Small intestine (tissue), 7 donors: Measurements from ENCODE around the gene DUSP9. TPM values are rescaled to one million over a fixed set of nuclear protein-coding genes. Genes with fewer than 3 reads are reported as not detected.
A peak's percentile ranks its signal among the peaks of the same experiment; 100 is the strongest.

Source experiments
- DNase-seq, 2 donors: peaks; one replicate each; pipeline versions ENCODE4 v3.0.0 to v3.0.0-alpha.2; 2013
- FAIRE-seq: peaks from 2 replicates; lab custom pipeline; 2012; peaks lifted over from hg19 to GRCh38; lab: Jason Lieb, UNC
- H3K27ac ChIP-seq, 3 donors: one replicate each; pipeline ENCODE4 v1.5.1; 2013; ENCODE audit warnings: low read length in 2 of 3, mild to moderate bottlenecking in 2 of 3, control low read depth in 1 of 3, inconsistent platforms in 1 of 3, low read depth in 1 of 3, moderate library complexity in 1 of 3
- H3K27me3 ChIP-seq, 3 donors: one replicate each; pipeline ENCODE4 v1.6.1; 2013; ENCODE audit warnings: low read length in 3 of 3, inconsistent platforms in 1 of 3; ENCODE audit not compliant: control insufficient read depth in 3 of 3, insufficient read depth in 3 of 3
- H3K36me3 ChIP-seq, 3 donors: one replicate each; pipeline ENCODE4 v1.6.1; 2013; ENCODE audit warnings: low read length in 3 of 3, inconsistent platforms in 1 of 3, low read depth in 1 of 3, mild to moderate bottlenecking in 1 of 3, moderate library complexity in 1 of 3; ENCODE audit not compliant: control insufficient read depth in 3 of 3, insufficient read depth in 2 of 3
- H3K4me1 ChIP-seq, 3 donors: one replicate each; pipeline ENCODE4 v1.6.1; 2013; ENCODE audit warnings: low read length in 2 of 3, inconsistent platforms in 1 of 3, low read depth in 1 of 3, mild to moderate bottlenecking in 1 of 3, moderate library complexity in 1 of 3; ENCODE audit not compliant: control insufficient read depth in 3 of 3, insufficient read depth in 2 of 3
- H3K4me3 ChIP-seq, 3 donors: one replicate each; pipeline ENCODE4 v1.5.1; 2013; ENCODE audit warnings: low read length in 3 of 3, control low read depth in 1 of 3, inconsistent platforms in 1 of 3, low read depth in 1 of 3, mild to moderate bottlenecking in 1 of 3, moderate library complexity in 1 of 3
- H3K9me3 ChIP-seq, 2 donors: one replicate each; pipeline ENCODE4 v1.6.1; 2013; ENCODE audit warnings: low read depth in 1 of 2, low read length in 1 of 2; ENCODE audit not compliant: control insufficient read depth in 2 of 2, insufficient read depth in 1 of 2
- WGBS, 3 donors: extraction: QIAGEN DNeasy Blood & Tissue Kit; methylation state at CpG; one replicate each; pipeline ENCODE4 v1.1.7; 2013; 5-methylcytosine and 5-hydroxymethylcytosine counted together
- polyA plus RNA-seq, 4 donors: library from polyadenylated mRNA; stranded (reverse) in 3 of 4; unstranded in 1 of 4; fragments of 200-250 nt in 3 of 4; fragments of 120-200 nt in 1 of 4; gene quantifications; one replicate each; pipeline versions ENCODE4 v1.2.1 to v1.2.3, GENCODE V29; 2013
- donor health status: healthy with polysubstance abuse.
- donor health status: control.
- donor health status: control.
- donor health status: Bipolar disorder and iron deficiency.
- donor health status: healthy.

DUSP9 gene
- polyA plus RNA-seq, 4 donors, result 0.06 to 5.5 TPM; not detected in 2

DNA sequence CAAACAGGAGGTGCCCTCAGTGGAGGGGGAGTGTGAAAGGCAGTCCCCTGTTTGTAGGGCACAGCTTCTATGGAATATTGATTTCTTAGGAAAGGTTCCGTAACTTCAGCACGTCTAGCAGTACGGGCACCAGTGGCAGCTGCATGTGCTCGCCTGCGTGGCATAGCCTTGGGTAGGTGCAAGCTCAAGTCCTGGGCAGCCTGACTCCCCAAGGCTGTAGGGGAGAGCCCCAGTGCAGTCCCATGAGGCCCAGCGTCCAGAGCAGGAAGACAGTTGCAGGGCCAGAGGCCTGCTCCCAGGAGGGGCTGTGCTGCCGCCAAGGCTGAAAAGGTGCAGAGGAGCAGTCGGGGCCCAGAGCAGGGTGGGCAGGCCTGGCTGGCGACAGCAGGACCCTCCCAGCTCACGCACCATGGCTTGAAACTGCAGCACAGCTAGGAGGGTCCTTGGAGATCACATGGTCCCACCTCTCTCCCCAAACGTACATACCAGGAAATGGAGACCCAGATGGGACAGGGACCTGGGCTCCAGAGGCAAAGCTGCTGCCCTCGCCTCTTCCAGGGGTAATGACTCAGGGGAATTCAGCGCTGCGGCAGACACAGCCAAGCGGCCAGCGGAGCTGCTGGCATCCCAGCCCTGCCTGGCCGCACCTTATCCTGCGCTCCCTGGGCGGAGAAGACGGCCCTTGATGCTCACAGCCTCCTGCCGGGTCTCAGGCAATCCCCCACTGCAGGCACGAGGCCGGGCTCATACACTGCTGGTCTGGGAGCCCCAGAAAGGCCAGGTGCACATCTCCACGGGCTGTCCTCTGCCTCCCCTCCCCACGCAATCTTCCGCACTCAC lies 6.0 kb upstream of the DUSP9 start:
- DNase-seq (no peak), FAIRE-seq (no peak)
- no peaks in the 10 kb centered on the region for H3K4me1 ChIP-seq
- no peaks in the 10 kb centered on the region for H3K9me3 ChIP-seq
- WGBS, 3 donors, result 42 to 62% (median 58%) methylated on average over 21 to 26 of the region's 26 CpGs
- no peak overlapping the region for H3K27ac ChIP-seq
- H3K27me3 ChIP-seq, result peaks cover 10 to 45% (median 16%) of the 10 kb centered on the region in 3 donors
- no peaks in the 10 kb centered on the region for H3K36me3 ChIP-seq
- H3K4me3 ChIP-seq, result no peak overlapping the region

DNA sequence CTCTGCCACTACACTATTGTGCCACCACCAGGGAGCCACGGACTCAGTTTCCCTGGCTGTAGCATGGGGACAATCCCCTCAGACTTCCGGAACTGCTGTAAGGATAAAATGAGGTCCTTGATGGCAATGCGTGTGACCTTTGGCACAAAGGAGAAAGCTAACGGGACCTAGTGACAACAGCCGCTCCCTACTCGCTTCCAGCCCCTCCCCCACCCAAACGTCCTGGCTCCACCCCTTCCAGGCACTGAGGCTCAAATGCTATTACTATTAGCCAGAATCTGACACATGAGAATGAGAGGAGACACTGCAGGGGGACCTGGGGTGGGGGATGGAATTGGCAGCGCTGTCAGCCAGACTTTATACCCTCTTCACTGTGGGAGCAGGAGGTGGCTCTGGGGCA lies 5.4 kb upstream of the DUSP9 start:
- no peak overlapping the region for H3K4me3 ChIP-seq
- no peak overlapping the region for H3K27ac ChIP-seq
- FAIRE-seq (no peak), DNase-seq (peak in 1 of 2 donors; percentile 24)
- H3K9me3 ChIP-seq, result no peaks in the 10 kb centered on the region
- peaks cover 12 to 52% (median 16%) of the 10 kb centered on the region in 3 donors for H3K27me3 ChIP-seq
- WGBS, 3 donors, result 5 to 29% (median 9%) methylated on average over 8 of the region's 8 CpGs
- H3K36me3 ChIP-seq, result no peaks in the 10 kb centered on the region
- H3K4me1 ChIP-seq, result no peaks in the 10 kb centered on the region

GRCh38 chrX:153642051-153642654 lies 4.8 kb upstream of the DUSP9 start:
- H3K9me3 ChIP-seq, result no peaks in the 10 kb centered on the region
- no peaks in the 10 kb centered on the region for H3K36me3 ChIP-seq
- H3K4me1 ChIP-seq, result no peaks in the 10 kb centered on the region
- DNase-seq (peak in 1 of 2 donors; percentile 10), FAIRE-seq (no peak)
- peaks cover 15 to 54% (median 16%) of the 10 kb centered on the region in 3 donors for H3K27me3 ChIP-seq
- H3K27ac ChIP-seq, result no peak overlapping the region
- 2 to 27% (median 11%) methylated on average over 10 to 58 of the region's 62 CpGs for WGBS, 3 donors
- H3K4me3 ChIP-seq, result no peak overlapping the region

GRCh38 chrX:153642655-153643430 lies 4.2 kb upstream of the DUSP9 start:
- FAIRE-seq (no peak), DNase-seq (no peak)
- Histone ChIP-seq H3K27me3 (peaks cover 16 to 60% (median 19%) of the 10 kb centered on the region in 3 donors), H3K4me3 (no peak overlapping the region), H3K4me1 (no peaks in the 10 kb centered on the region), H3K27ac (no peak overlapping the region), H3K36me3 (no peaks in the 10 kb centered on the region), H3K9me3 (no peaks in the 10 kb centered on the region)
- 3 to 34% (median 5%) methylated on average over 23 to 48 of the region's 48 CpGs for WGBS, 3 donors

- no peak overlapping the region for H3K4me3 ChIP-seq
Observed at GRCh38 chrX:153643431-153644351, 3.3 kb upstream of the DUSP9 start.

GRCh38 chrX:153644356-153645125 lies 2.5 kb upstream of the DUSP9 start:
- DNase-seq (no peak), FAIRE-seq (no peak)
- WGBS, 3 donors, result 6 to 33% (median 26%) methylated on average over 7 to 46 of the region's 46 CpGs
- H3K36me3 ChIP-seq, result no peaks in the 10 kb centered on the region
- H3K9me3 ChIP-seq, result no peaks in the 10 kb centered on the region
- H3K4me1 ChIP-seq, result no peaks in the 10 kb centered on the region
- peaks cover 19 to 69% (median 23%) of the 10 kb centered on the region in 3 donors for H3K27me3 ChIP-seq
- H3K4me3 ChIP-seq, result no peak overlapping the region
- no peak overlapping the region for H3K27ac ChIP-seq

More at GRCh38 chrX:153643431-153644351, 3.3 kb upstream of the DUSP9 start:
- Histone ChIP-seq H3K27me3 (peaks cover 19 to 67% (median 22%) of the 10 kb centered on the region in 3 donors), H3K36me3 (no peaks in the 10 kb centered on the region), H3K9me3 (no peaks in the 10 kb centered on the region), H3K27ac (no peak overlapping the region), H3K4me1 (no peaks in the 10 kb centered on the region)
- DNase-seq, result peak in 1 of 2 donors; percentile 49
- whole genome bisulfite sequencing, 3 donors, result 2 to 48% (median 11%) methylated on average over 46 to 84 of the region's 84 CpGs
- no peak for FAIRE-seq

DNA sequence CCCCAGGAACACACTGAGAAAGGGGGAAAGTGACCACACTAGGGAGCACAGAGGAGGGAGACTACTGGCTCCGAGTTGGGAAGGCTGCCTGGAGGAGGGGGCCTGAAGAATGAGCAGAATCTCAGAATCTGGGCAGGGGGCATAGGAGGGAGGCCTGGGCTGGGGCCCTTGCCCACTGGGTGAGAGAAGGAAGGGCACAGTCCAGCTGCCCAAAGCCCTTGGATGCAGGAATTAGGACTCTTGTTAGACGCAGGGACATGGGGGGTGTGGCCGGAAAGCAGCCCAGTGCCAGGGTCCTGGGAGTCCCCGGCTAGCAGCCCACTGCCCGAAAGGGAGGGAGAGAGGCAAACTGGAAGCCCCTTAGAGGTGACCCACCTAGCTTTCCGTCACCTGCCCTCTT lies 1.9 kb upstream of the DUSP9 start:
- peaks cover 19 to 66% (median 23%) of the 10 kb centered on the region in 3 donors for H3K27me3 ChIP-seq
- FAIRE-seq (no peak), DNase-seq (no peak)
- no peaks in the 10 kb centered on the region for H3K36me3 ChIP-seq
- WGBS, 3 donors, result 43 to 74% (median 53%) methylated on average over 5 to 6 of the region's 6 CpGs
- no peaks in the 10 kb centered on the region for H3K9me3 ChIP-seq
- no peak overlapping the region for H3K4me3 ChIP-seq
- H3K4me1 ChIP-seq, result no peaks in the 10 kb centered on the region
- no peak overlapping the region for H3K27ac ChIP-seq
